Activated T-cell treated with anti-CD3 and anti-CD28 coated beads for 4 hours (primary cell): Measurements from ENCODE around the gene CEP72.
"Not testable (repeated sequence)": the region's sequence is repeated elsewhere in the genome, so short reads cannot be mapped to it uniquely, and the experiment has no call there.

Experiments
- DNase-seq: peaks from one replicate; pipeline ENCODE4 v3.0.0-alpha.2; 2020

Gene CEP72

GRCh38 chr5:620152-620551 lies 8.0 kb downstream of the CEP72 start:
- no peak for DNase-seq

GRCh38 chr5:620586-621180 lies 8.5 kb downstream of the CEP72 start:
- no peak for DNase-seq

- no peak for DNase-seq
These were observed 9.2 kb downstream of the CEP72 start for GRCh38 chr5:621341-621761.

GRCh38 chr5:622359-622758 lies 10.2 kb downstream of the CEP72 start:
- no peak for DNase-seq

- DNase-seq: no peak
These were observed 10.9 kb downstream of the CEP72 start for GRCh38 chr5:622946-623522.

GRCh38 chr5:623531-623930 lies 11.4 kb downstream of the CEP72 start:
- no peak for DNase-seq

- DNase-seq: no peak
These were observed 12.2 kb downstream of the CEP72 start for GRCh38 chr5:624118-624950.

GRCh38 chr5:624951-625230 lies 12.8 kb downstream of the CEP72 start:
- no peak for DNase-seq

- DNase-seq: no peak
These were observed 13.4 kb downstream of the CEP72 start for GRCh38 chr5:625516-625915.

GRCh38 chr5:626850-627249 lies 14.7 kb downstream of the CEP72 start:
- no peak for DNase-seq

- no peak for DNase-seq
These were observed 15.7 kb downstream of the CEP72 start for GRCh38 chr5:627840-628239.

GRCh38 chr5:628351-629205 lies 16.4 kb downstream of the CEP72 start:
- not testable (repeated sequence) for DNase-seq

GRCh38 chr5:633501-633955 lies 21.4 kb downstream of the CEP72 start:
- DNase-seq: no peak

- no peak for DNase-seq
These were observed 22.1 kb downstream of the CEP72 start for GRCh38 chr5:634191-634590.

- DNase-seq: no peak
These were observed 23.3 kb downstream of the CEP72 start for GRCh38 chr5:635306-636055.

- no peak for DNase-seq
These were observed 24.8 kb downstream of the CEP72 start for GRCh38 chr5:636951-637350.

GRCh38 chr5:637581-638450 lies 25.7 kb downstream of the CEP72 start:
- DNase-seq: no peak

- DNase-seq: no peak
These were observed 26.5 kb downstream of the CEP72 start for GRCh38 chr5:638501-639252.

- DNase-seq: no peak
These were observed 27.1 kb downstream of the CEP72 start for GRCh38 chr5:639253-639530.

GRCh38 chr5:639584-640213 lies 27.6 kb downstream of the CEP72 start:
- DNase-seq: no peak
